Hepatocyte (in vitro differentiated cells): ENCODE data around the gene TOGARAM1. TPM values are rescaled to one million over a fixed set of nuclear protein-coding genes. Genes with fewer than 3 reads are reported as not detected.
"Not testable (repeated sequence)": the region's sequence is repeated elsewhere in the genome, so short reads cannot be mapped to it uniquely, and the experiment has no call there.

Experiments
- DNase-seq: peaks from one replicate; pipeline ENCODE4 v3.0.0-alpha.2; 2016; ENCODE audit warnings: low spot score
- H2AFZ ChIP-seq: fragments of 200-600 bp; sonication (generic); 2 replicates; pipeline ENCODE4 v1.6.0; 2016; ENCODE audit warnings: antibody characterized with exemption, mild to moderate bottlenecking
- H3K27ac ChIP-seq: fragments of 200-600 bp; sonication (generic); 2 replicates; pipeline ENCODE4 v1.5.1; 2016; ENCODE audit warnings: mild to moderate bottlenecking
- H3K27me3 ChIP-seq: fragments of 200-600 bp; sonication (generic); 2 replicates; pipeline ENCODE4 v1.6.1; 2016
- H3K36me3 ChIP-seq: fragments of 200-600 bp; sonication (generic); replicated peaks from 2 replicates; pipeline ENCODE4 v1.5.1; 2016; ENCODE audit warnings: low read depth; ENCODE audit not compliant: insufficient read depth
- H3K4me1 ChIP-seq: fragments of 200-600 bp; sonication (generic); 2 replicates; pipeline ENCODE4 v1.5.1; 2016; ENCODE audit warnings: mild to moderate bottlenecking, moderate library complexity; ENCODE audit not compliant: insufficient read depth
- H3K4me2 ChIP-seq: fragments of 200-600 bp; sonication (generic); 2 replicates; pipeline ENCODE4 v1.6.0; 2016
- H3K4me3 ChIP-seq: fragments of 200-600 bp; sonication (generic); 2 replicates; pipeline ENCODE4 v1.5.1; 2016; ENCODE audit warnings: mild to moderate bottlenecking
- H3K79me2 ChIP-seq: fragments of 200-600 bp; sonication (generic); 2 replicates; pipeline ENCODE4 v1.6.0; 2017; ENCODE audit warnings: mild to moderate bottlenecking
- H3K9me2 ChIP-seq: fragments of 200-600 bp; sonication (generic); replicated peaks from 2 replicates; pipeline ENCODE4 v1.6.0; 2017; ENCODE audit warnings: mild to moderate bottlenecking; ENCODE audit not compliant: insufficient read depth
- H3K9me3 ChIP-seq: fragments of 200-600 bp; sonication (generic); 2 replicates; pipeline ENCODE4 v1.5.1; 2016; ENCODE audit warnings: low read depth, mild to moderate bottlenecking
- H4K20me1 ChIP-seq: fragments of 200-600 bp; sonication (generic); 2 replicates; pipeline ENCODE4 v1.6.0; 2016; ENCODE audit warnings: mild to moderate bottlenecking; ENCODE audit not compliant: insufficient read depth, poor library complexity, severe bottlenecking
- CTCF ChIP-seq: fragments of 200-600 bp; sonication (generic); IDR thresholded peaks from 2 replicates; pipeline ENCODE4 v1.5.1; 2016; ENCODE audit warnings: antibody characterized with exemption, mild to moderate bottlenecking; ENCODE audit not compliant: poor library complexity
- EZH2 ChIP-seq: fragments of 200-600 bp; sonication (generic); IDR thresholded peaks from 2 replicates; pipeline ENCODE4 v1.6.1; 2016; ENCODE audit warnings: antibody characterized with exemption, mild to moderate bottlenecking, borderline replicate concordance
- EZH2phosphoT487 ChIP-seq: fragments of 200-600 bp; sonication (generic); IDR thresholded peaks from one replicate; pipeline ENCODE4 v1.6.1; 2018; ENCODE audit warnings: antibody characterized with exemption, mild to moderate bottlenecking, low read depth, moderate library complexity; ENCODE audit not compliant: unreplicated experiment, severe bottlenecking
- WGBS: methylation state at CpG from one replicate; pipeline ENCODE4 v1.1.6; 2016; ENCODE audit warnings: low lambda C conversion rate; ENCODE audit errors: missing lambda C conversion rate; 5-methylcytosine and 5-hydroxymethylcytosine counted together
- polyA plus RNA-seq: library from polyadenylated mRNA; unstranded; fragments of >200 nt; fragmentation: Nextera tagmentation; extraction: Ambion mirVana; gene quantifications from 2 replicates; pipeline ENCODE4 v1.2.1, GENCODE V29; 2016
- total RNA-seq: library from RNA; depleted of rRNA; stranded (reverse); fragments of >200 nt; gene quantifications from 2 replicates; pipeline ENCODE4 v1.2.3, GENCODE V29; 2014

TOGARAM1 gene
- total and polyA plus RNA-seq, 2 experiments from 2014 or later: 9.3 to 36.2 TPM

GRCh38 chr14:45078323-45078722, 116.3 kb downstream of the TOGARAM1 start:
- Histone ChIP-seq H3K79me2 (no peaks in the 10 kb centered on the region), H3K9me3 (no peaks in the 10 kb centered on the region), H3K27ac (no peak overlapping the region), H3K36me3 (no peaks in the 10 kb centered on the region), H3K4me2 (no peak overlapping the region), H2AFZ (no peak overlapping the region), H3K27me3 (no peaks in the 10 kb centered on the region), H3K4me1 (no peaks in the 10 kb centered on the region), H3K4me3 (no peak overlapping the region), H4K20me1 (no peaks in the 10 kb centered on the region), H3K9me2 (no peaks in the 10 kb centered on the region)
- no peak for DNase-seq
- WGBS: 97% methylated on average over 1 of the region's 1 CpG
- TF ChIP-seq CTCF (no peak), EZH2phosphoT487 (no peak), EZH2 (no peak)

GRCh38 chr14:45080416-45080968, 118.5 kb downstream of the TOGARAM1 start:
- not testable (repeated sequence) for H3K36me3 ChIP-seq

GRCh38 chr14:45081096-45081495, 119.1 kb downstream of the TOGARAM1 start:
- peaks cover 17% of the 10 kb centered on the region for H4K20me1 ChIP-seq
- not testable (repeated sequence) for H3K4me3 ChIP-seq, H3K4me1 ChIP-seq, H2AFZ ChIP-seq, H3K9me3 ChIP-seq, H3K36me3 ChIP-seq, DNase-seq, H3K27ac ChIP-seq, H3K27me3 ChIP-seq, H3K9me2 ChIP-seq, H3K4me2 ChIP-seq
- H3K79me2 ChIP-seq: peaks cover 20% of the 10 kb centered on the region
- WGBS: 96% methylated on average over 3 of the region's 3 CpGs

More at GRCh38 chr14:45080416-45080968, 118.5 kb downstream of the TOGARAM1 start:
- 99% methylated on average over 29 of the region's 40 CpGs for WGBS
- DNase-seq, H3K27me3 ChIP-seq, H3K4me1 ChIP-seq, H3K27ac ChIP-seq, H3K9me2 ChIP-seq, H3K4me2 ChIP-seq, H2AFZ ChIP-seq, H3K4me3 ChIP-seq, H3K9me3 ChIP-seq: not testable (repeated sequence)
- peaks cover 10% of the 10 kb centered on the region for H4K20me1 ChIP-seq
- peaks cover 14% of the 10 kb centered on the region for H3K79me2 ChIP-seq

- H3K9me2 ChIP-seq: no peaks in the 10 kb centered on the region
- TF ChIP-seq CTCF (no peak), EZH2phosphoT487 (no peak), EZH2 (no peak)
- H3K27me3 ChIP-seq: no peaks in the 10 kb centered on the region
- H3K4me1 ChIP-seq: peaks cover 13% of the 10 kb centered on the region
- H3K79me2 ChIP-seq: peaks cover 34% of the 10 kb centered on the region
- 73% methylated on average over 2 of the region's 2 CpGs for WGBS
- H3K9me3 ChIP-seq: no peaks in the 10 kb centered on the region
- no peak for DNase-seq
- H3K36me3 ChIP-seq: no peaks in the 10 kb centered on the region
- H3K4me3 ChIP-seq: no peak overlapping the region
- no peak overlapping the region for H3K27ac ChIP-seq
- peak overlapping the region; percentile 36 for H3K4me2 ChIP-seq
- H4K20me1 ChIP-seq: peaks cover 30% of the 10 kb centered on the region
- no peak overlapping the region for H2AFZ ChIP-seq
These were observed 120.4 kb downstream of the TOGARAM1 start for GRCh38 chr14:45082420-45082819.
